CD4-positive, alpha-beta T cell treated with Interleukin-17A for 1 hour (primary cell): ENCODE measurements around the gene RERE.
"Not testable (repeated sequence)": the region's sequence is repeated elsewhere in the genome, so short reads cannot be mapped to it uniquely, and the experiment has no call there.

Source experiments
- DNase-seq: peaks from one replicate; pipeline ENCODE4 v3.0.0-alpha.2; 2020

RERE gene

DNA sequence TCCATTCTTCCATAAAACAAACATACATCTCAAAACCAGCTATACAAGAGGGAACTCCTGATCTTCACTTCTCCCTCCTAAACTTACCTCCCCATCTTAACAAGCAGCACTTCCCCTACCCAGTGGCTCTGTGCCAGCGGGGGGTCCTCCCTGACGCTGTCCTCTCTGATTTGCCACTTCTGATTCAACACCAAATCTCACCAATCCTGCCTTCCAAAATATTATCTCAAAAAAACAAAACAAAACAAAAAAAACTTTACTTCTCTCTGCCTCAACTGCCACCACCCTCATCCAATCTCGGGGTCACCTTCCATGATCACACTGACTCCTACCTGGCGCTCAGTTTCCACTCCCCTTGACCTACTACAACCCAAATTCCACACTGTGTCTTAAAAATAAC is 426.7 kb downstream of the RERE start:
- no peak for DNase-seq

- no peak for DNase-seq
Observed at GRCh38 chr1:8389958-8390535, 427.4 kb downstream of the RERE start.

DNA sequence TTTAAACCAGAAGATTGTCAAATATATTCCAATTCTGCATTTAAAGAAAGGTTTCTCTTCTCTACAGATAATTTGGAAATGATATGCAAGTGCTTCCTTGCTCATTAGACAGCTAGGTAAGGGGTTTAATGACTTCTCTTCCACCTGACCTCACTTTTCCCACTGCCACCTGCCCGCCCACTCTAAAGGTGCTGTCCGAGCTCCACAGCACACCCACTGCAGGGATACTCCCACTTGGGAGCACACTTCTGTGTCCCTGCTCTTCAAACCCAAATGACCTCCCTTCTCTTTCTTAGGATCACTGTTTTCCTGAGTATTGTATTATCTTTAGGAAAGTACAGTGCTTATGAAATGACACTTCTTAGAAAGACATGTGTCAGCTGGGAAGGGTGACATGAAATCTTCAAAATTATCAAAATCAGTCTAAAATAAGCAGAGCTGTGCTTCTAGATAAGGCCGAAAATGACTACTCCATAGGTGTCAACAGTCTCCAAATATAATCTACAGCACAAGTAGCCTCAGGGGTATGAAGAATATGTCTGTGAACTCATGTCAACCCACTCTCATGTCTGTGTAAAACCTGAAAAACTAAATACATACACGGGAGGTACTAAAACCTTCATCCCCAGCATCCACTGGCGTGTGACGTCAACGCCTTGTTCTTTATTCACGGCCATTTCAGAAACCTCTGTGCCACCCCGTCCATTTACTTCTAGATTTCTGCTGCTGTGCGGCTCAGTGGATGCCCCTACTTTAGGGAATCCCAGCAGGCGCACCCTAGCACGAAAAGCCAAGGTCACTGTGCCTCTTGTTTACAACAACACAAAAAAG is 428.5 kb downstream of the RERE start:
- DNase-seq = no peak

DNA sequence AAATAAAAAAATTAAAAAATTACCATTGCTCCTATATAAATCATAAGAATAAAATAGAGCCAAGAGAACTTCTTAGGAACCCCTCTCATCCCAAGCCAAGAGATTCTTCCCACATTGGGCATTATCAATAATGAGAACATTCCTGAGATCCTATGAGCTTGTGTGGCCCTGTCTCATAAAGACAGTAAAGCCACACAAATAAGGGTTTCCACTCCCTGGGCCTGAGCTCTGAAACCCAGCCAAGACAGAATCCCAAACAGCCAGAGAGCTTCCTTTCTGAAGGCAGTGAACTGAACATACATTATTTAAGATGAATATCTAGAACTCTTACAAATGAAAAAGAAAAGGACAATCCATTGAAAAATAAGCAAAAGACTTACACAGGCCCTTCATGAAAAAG is 431.2 kb downstream of the RERE start:
- DNase-seq = no peak

- DNase-seq = no peak
Observed at GRCh38 chr1:8384577-8384976, 432.9 kb downstream of the RERE start.

GRCh38 chr1:8384088-8384487 is 433.4 kb downstream of the RERE start:
- DNase-seq = no peak

DNA sequence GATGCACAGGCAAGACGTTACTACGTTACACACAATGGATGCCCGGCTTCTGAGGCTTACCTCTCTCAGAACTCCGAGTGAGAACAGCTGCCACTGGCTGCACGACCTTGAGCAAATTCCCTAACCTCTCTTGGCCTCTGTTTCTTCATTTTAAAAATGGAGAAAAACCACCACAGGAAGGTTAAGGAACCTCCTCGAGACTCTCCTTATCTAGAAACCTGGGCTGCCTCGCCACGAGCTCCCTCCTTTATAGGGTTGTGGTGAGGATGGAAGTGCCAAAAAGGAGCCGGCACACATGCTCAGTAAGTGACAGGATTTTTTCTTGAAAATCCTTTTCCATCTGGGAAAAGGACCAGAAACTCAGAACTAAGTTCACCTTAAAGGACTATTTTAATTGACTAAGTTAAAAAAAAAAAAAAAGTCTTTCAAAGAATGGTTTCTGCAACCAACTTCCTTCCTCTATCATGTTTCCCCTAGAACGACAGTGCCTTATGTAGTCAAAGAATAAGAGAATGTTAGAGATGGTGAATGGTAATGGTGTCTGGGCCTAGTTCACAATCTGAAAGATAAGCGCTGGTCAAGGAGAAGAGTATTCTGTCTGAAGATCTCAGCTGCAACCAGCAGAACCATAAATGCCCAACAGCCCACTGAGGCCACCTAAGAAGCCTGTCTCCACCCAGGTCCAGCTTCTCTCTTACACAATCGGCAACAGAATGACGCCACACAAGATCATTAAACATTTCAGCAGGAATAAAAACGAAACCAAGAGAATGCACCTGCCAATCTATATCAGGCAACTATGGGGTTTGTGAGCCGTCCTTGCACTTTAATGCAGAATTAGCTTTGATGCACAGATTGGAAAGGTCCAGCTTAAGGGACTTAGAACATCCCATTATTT is 434.6 kb downstream of the RERE start:
- DNase-seq = peak; percentile 21

- DNase-seq = no peak
Observed at GRCh38 chr1:8382051-8382505, 435.4 kb downstream of the RERE start.

DNA sequence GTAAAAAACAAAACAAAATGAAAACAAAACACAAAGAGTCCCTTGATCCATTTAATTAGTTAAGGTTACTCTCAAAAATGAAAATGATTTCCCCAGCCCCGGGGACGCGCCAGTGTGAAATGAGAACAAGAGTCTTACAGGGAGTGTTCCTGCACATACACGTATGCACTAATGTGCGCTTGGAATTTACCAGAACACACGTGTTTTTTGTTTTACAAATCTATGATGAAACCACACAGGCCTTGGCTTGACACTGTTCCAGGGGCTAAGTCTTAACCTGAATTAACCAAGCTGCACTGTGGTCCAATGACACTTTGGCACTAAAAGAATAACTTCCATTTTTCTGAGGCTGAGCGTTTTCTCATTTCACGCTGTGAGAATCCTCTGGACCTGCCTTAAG is 435.8 kb downstream of the RERE start:
- DNase-seq = no peak

DNA sequence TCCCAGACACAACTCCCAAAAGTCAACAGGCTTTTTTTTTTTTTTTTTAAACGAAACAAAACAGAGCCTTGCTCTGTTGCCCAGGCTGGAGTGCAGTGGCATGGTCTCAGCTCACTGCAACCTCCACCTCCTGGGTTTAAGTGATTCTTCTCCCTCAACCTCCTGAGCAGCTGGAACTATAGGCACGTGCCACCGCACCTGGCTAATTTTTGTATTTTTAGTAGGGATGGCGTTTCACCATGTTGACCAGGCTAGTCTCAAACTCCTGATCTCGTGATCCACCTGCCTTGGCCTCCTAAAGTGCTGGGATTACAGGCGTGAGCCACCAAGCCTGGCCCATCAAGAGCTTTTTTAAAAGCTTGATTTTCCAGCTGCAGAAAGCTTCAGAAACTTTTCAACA is 437.1 kb downstream of the RERE start:
- not testable (repeated sequence) for DNase-seq

DNA sequence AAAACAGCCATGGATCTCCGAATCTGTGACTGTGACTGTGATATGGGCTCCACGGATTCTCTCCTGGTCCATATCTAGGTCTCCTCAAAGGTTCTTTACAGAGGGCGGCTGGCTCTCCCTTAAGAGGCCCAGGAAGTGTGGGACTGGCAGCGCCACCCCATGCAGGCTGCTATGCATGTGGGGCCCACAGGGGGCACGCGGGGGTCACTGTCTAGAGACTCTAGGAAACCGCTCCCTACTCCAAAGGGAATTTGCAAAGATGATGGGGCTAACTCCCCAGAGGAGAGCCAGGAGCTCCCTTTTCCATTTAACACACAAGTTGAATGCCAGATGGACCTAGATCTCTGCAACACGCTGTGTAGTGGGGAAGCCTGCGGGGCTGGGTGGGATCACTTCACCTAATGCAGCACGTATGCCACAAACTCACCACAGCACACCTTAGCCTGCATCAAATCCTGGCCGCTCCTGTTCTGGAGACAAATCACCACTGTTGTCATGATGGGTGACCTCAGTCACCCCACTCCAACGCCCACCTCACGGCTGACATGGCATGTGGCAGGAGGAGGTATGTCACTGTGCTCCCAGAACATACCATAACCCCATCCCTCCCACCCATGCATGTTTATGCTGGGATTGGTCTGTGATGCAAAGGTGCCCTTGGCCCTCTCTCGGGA is 437.8 kb downstream of the RERE start:
- no peak for DNase-seq

GRCh38 chr1:8378981-8379470 is 438.4 kb downstream of the RERE start:
- DNase-seq = no peak

GRCh38 chr1:8378178-8378577 is 439.3 kb downstream of the RERE start:
- no peak for DNase-seq

GRCh38 chr1:8377271-8377981 is 440.0 kb downstream of the RERE start:
- DNase-seq = no peak

- no peak for DNase-seq
Observed at GRCh38 chr1:8376358-8376840, 441.0 kb downstream of the RERE start.

DNA sequence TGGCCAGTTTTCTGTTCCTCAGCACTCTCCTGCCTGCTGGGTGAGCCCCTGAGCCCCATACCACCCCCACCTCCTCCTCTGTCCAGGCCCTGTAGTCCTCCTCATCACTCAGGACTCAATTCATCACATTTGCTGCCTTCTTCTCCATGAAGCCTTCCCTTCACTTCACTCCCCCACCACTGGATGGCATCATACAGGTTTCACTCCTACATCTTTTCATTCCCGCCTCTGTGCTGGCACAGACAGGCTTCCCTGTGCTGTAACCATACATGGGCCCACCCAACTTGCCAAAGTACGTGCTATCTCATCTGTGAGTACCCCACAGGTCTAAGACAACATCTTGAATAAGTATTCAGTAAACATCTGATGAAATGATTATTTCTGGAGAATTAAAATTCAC is 442.6 kb downstream of the RERE start:
- peak; percentile 41 for DNase-seq

DNA sequence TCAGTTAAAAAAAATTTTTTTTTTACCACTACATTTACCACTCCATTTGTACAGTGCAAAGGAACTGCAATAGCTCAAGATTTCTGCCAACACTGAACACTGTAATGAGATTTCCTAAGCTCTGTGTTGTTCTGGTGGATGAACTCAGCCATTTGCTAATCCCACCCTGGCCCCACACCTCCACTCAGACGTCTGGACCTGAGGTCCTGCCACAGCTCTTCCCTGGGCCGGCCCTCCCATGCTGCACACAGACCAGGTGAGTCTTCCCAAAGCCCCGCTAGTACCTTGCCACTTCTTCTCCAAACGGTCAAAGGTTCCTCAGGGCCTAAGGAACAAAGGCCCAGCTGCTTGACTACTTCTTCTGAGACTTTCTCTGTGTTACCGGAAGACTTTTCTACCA is 443.1 kb downstream of the RERE start:
- DNase-seq = no peak

- DNase-seq = no peak
Observed at GRCh38 chr1:8373581-8374241, 443.7 kb downstream of the RERE start.

DNA sequence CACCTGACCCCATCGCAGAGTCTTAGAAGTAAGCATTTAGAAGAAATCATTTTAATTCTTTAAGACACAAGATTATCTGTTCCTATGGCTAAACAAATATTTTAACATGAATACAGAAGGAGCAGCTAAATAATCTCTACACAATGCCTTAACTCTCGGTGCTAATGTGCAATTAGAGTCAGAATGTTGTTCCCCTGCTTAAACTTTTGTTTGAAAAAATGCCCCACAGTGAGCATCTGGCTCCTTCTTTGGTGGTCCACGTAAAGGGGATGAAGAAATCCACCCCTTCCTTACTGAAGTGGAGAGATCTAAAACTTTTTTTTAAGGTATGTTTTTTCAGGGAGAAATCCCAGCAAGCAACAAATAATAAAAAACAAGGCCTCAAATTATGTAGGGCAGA is 444.3 kb downstream of the RERE start:
- no peak for DNase-seq

DNA sequence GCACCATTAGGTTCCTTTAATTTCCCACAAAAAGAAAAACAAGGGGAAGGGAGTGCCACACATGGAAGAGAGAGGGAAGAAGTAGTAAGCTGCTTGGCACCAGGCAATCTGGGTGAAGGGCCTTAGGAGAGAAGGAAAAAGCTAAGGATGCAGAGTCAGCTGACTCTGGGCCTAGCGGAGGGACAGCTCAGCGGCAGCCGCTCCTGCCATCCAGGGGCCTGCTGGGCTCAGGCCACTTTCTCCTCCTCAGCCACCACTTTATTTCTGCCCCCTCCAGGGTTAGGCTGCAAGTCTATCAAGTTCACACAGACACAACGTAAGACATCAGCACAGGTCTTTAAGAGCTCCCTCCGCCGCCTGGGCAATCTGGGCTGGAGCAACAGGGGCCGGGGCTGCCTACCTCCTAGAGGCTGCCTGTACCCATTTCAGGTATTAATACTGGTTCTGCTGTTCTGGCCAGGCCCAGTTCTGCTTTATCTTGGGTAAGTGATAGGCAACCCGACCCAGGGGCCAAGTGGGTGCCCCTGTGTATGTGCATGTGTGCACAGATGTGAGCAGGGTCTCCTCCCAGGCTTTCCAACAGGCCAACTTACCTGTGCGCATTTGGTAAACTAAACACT is 446.0 kb downstream of the RERE start:
- DNase-seq = no peak

DNA sequence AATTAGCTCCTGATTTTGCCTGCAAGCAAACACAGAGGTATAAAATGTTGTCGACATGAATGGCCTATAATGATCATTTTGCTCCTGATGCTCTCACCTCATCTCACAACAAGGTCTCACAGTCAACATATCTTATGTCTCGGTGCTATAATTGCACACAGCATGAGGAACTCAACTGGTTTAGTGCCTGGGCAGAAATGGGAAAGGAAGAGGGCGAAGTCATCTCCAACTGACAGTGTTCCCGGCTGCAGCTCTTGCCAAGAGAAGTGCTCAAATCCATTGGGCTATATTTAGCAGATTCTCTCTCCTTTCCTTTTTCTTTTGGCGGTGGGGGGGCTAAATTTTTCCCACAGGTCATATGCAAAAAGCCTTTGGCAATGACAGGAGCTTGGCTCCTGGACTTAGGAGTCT is 446.5 kb downstream of the RERE start:
- no peak for DNase-seq
